Neuronal stem cell (in vitro differentiated cells): ENCODE data around the gene RASGEF1C.

Experiments used
- DNase-seq: peaks from one replicate; pipeline ENCODE4 v3.0.0-alpha.2; 2013; ENCODE audit warnings: low spot score
- H2AFZ ChIP-seq: one replicate; pipeline ENCODE4 v1.6.1; 2013; ENCODE audit warnings: mild to moderate bottlenecking, low read length, inconsistent platforms
- H2AK5ac ChIP-seq: 2 replicates; pipeline ENCODE4 v1.6.1; 2013; ENCODE audit warnings: low read depth, mild to moderate bottlenecking, inconsistent platforms, low read length, moderate library complexity, mixed read lengths
- H2BK120ac ChIP-seq: 2 replicates; pipeline ENCODE4 v1.6.1; 2013; ENCODE audit warnings: low read depth, mild to moderate bottlenecking, inconsistent platforms, low read length, moderate library complexity, mixed read lengths
- H2BK12ac ChIP-seq: one replicate; pipeline ENCODE4 v1.6.1; 2013; ENCODE audit warnings: low read length, inconsistent platforms
- H2BK15ac ChIP-seq: 2 replicates; pipeline ENCODE4 v1.6.1; 2013; ENCODE audit warnings: mild to moderate bottlenecking, low read length, inconsistent platforms, mixed read lengths
- H2BK5ac ChIP-seq: one replicate; pipeline ENCODE4 v1.6.1; 2013; ENCODE audit warnings: inconsistent platforms, mild to moderate bottlenecking, low read length, moderate library complexity
- H3K14ac ChIP-seq: one replicate; pipeline ENCODE4 v1.6.1; 2013; ENCODE audit warnings: low read length, inconsistent platforms
- H3K18ac ChIP-seq: 2 replicates; pipeline ENCODE4 v1.6.1; 2013; ENCODE audit warnings: low read length, inconsistent platforms
- H3K23ac ChIP-seq: 2 replicates; pipeline ENCODE4 v1.6.1; 2013; ENCODE audit warnings: low read depth, mild to moderate bottlenecking, mixed read lengths, low read length, inconsistent platforms; ENCODE audit not compliant: poor library complexity
- H3K27ac ChIP-seq: replicated peaks from 3 replicates; pipeline ENCODE4 v1.5.1; 2013; ENCODE audit warnings: low read length, inconsistent platforms
- H3K27me3 ChIP-seq, 3 experiments: 2 replicates each; pipeline ENCODE4 v1.6.1; 2013; ENCODE audit warnings: low read length in 3 of 3, mild to moderate bottlenecking in 2 of 3, inconsistent platforms in 1 of 3, low read depth in 1 of 3, mixed read lengths in 1 of 3, moderate library complexity in 1 of 3; ENCODE audit not compliant: control insufficient read depth in 3 of 3, insufficient read depth in 3 of 3
- H3K36me3 ChIP-seq, 2 donors: replicated peaks in 1 of 2; 2 replicates each; pipeline ENCODE4 v1.6.1; 2013; ENCODE audit warnings: low read length in 2 of 2; ENCODE audit not compliant: control insufficient read depth in 2 of 2, insufficient read depth in 2 of 2
- H3K4ac ChIP-seq: 2 replicates; pipeline ENCODE4 v1.6.1; 2013; ENCODE audit warnings: inconsistent platforms, mild to moderate bottlenecking, low read length, moderate library complexity
- H3K4me1 ChIP-seq, 2 donors: 1 replicate in 1 of 2; 2 replicates in 1 of 2; pipeline ENCODE4 v1.6.1; 2013; ENCODE audit warnings: low read length in 2 of 2, low read depth in 1 of 2; ENCODE audit not compliant: control insufficient read depth in 2 of 2, insufficient read depth in 1 of 2
- H3K4me2 ChIP-seq: one replicate; pipeline ENCODE4 v1.6.1; 2013; ENCODE audit warnings: mild to moderate bottlenecking, low read length, inconsistent platforms; ENCODE audit not compliant: insufficient read depth, poor library complexity, severe bottlenecking
- H3K4me3 ChIP-seq, 2 donors: 2 replicates each; pipeline ENCODE4 v1.5.1; 2013; ENCODE audit warnings: low read length in 2 of 2, mild to moderate bottlenecking in 2 of 2, inconsistent platforms in 1 of 2, moderate library complexity in 1 of 2
- H3K79me1 ChIP-seq: one replicate; pipeline ENCODE4 v1.6.1; 2013; ENCODE audit warnings: low read depth, mild to moderate bottlenecking, inconsistent platforms, low read length, moderate library complexity
- H3K9ac ChIP-seq: one replicate; pipeline ENCODE4 v1.6.1; 2013; ENCODE audit warnings: mild to moderate bottlenecking, low read depth, low read length, inconsistent platforms; ENCODE audit not compliant: poor library complexity
- H3K9me3 ChIP-seq, 2 donors: replicated peaks in 1 of 2; 2 replicates each; pipeline versions ENCODE3 to v1.6.1; 2013; ENCODE audit warnings: low read length in 2 of 2, mild to moderate bottlenecking in 2 of 2, inconsistent platforms in 1 of 2, low read depth in 1 of 2, mixed read lengths in 1 of 2, moderate library complexity in 1 of 2; ENCODE audit not compliant: control insufficient read depth in 2 of 2, insufficient read depth in 1 of 2
- H4K8ac ChIP-seq: one replicate; pipeline ENCODE4 v1.6.1; 2013; ENCODE audit warnings: low read depth, mild to moderate bottlenecking, inconsistent platforms, low read length, moderate library complexity
- H4K91ac ChIP-seq: one replicate; pipeline ENCODE4 v1.6.1; 2013; ENCODE audit warnings: low read length, low read depth, mild to moderate bottlenecking, inconsistent platforms; ENCODE audit not compliant: poor library complexity
- WGBS, 2 donors: extraction: QIAGEN DNeasy Blood & Tissue Kit; methylation state at CpG; one replicate each; pipeline ENCODE4 v1.1.7; 2013; ENCODE audit warnings: missing lambda C conversion rate in 2 of 2, mixed read lengths in 1 of 2; ENCODE audit not compliant: insufficient read length in 2 of 2, insufficient replicate concordance in 1 of 2; ENCODE audit errors: extremely low coverage in 2 of 2; 5-methylcytosine and 5-hydroxymethylcytosine counted together

RASGEF1C gene

GRCh38 chr5:180180421-180180820, 28.6 kb downstream of the RASGEF1C start:
- no peak overlapping the region for H3K23ac ChIP-seq
- H3K18ac ChIP-seq, result no peak overlapping the region
- peak overlapping the region; percentile 65 for H2AFZ ChIP-seq
- H3K36me3 ChIP-seq, result no peaks in the 10 kb centered on the region
- H3K14ac ChIP-seq, result no peak overlapping the region
- H3K9me3 ChIP-seq, result no peaks in the 10 kb centered on the region
- DNase-seq, result no peak
- no CpG with 5 or more reads among the region's 6 CpGs for WGBS, 2 donors
- no peak overlapping the region for H3K4me3 ChIP-seq
- H4K91ac ChIP-seq, result no peak overlapping the region
- H3K9ac ChIP-seq, result no peak overlapping the region
- no peaks in the 10 kb centered on the region for H3K79me1 ChIP-seq
- peak overlapping the region; percentile 9 for H2AK5ac ChIP-seq
- H3K4me1 ChIP-seq, result peaks cover 9 to 16% of the 10 kb centered on the region in 2 donors
- no peaks in the 10 kb centered on the region for H3K27me3 ChIP-seq
- no peak overlapping the region for H3K4me2 ChIP-seq
- H3K4ac ChIP-seq, result no peak overlapping the region
- no peak overlapping the region for H4K8ac ChIP-seq
- no peak overlapping the region for H3K27ac ChIP-seq
- H2BK5ac ChIP-seq, result no peak overlapping the region
- H2BK120ac ChIP-seq, result no peak overlapping the region
- H2BK15ac ChIP-seq, result no peak overlapping the region
- no peak overlapping the region for H2BK12ac ChIP-seq

GRCh38 chr5:180179442-180180420, 29.3 kb downstream of the RASGEF1C start:
- peak overlapping the region; percentile 65 for H2AFZ ChIP-seq
- H2BK5ac ChIP-seq, result no peak overlapping the region
- no peaks in the 10 kb centered on the region for H3K27me3 ChIP-seq
- no peak overlapping the region for H3K4me2 ChIP-seq
- H3K79me1 ChIP-seq, result no peaks in the 10 kb centered on the region
- peak overlapping the region; percentile 9 for H2AK5ac ChIP-seq
- no peak overlapping the region for H4K8ac ChIP-seq
- peaks cover 9 to 16% of the 10 kb centered on the region in 2 donors for H3K4me1 ChIP-seq
- H4K91ac ChIP-seq, result no peak overlapping the region
- no peaks in the 10 kb centered on the region for H3K36me3 ChIP-seq
- H3K14ac ChIP-seq, result peak overlapping the region; percentile 25
- H3K4ac ChIP-seq, result no peak overlapping the region
- H2BK120ac ChIP-seq, result no peak overlapping the region
- no peak for DNase-seq
- H2BK15ac ChIP-seq, result no peak overlapping the region
- peak overlapping the region; percentile 13 for H3K9ac ChIP-seq
- peak overlapping the region; percentile 11 for H3K23ac ChIP-seq
- no CpG with 5 or more reads among the region's 23 CpGs for WGBS, 2 donors
- peak overlapping the region; percentile 15 for H3K27ac ChIP-seq
- H2BK12ac ChIP-seq, result no peak overlapping the region
- no peak overlapping the region for H3K4me3 ChIP-seq
- H3K18ac ChIP-seq, result peak overlapping the region; percentile 89
- no peaks in the 10 kb centered on the region for H3K9me3 ChIP-seq

GRCh38 chr5:180178531-180179441, 30.2 kb downstream of the RASGEF1C start:
- Histone ChIP-seq H3K9ac (peak overlapping the region; percentile 13), H3K4me2 (no peak overlapping the region), H3K36me3 (no peaks in the 10 kb centered on the region), H2BK15ac (peak overlapping the region; percentile 69), H3K79me1 (no peaks in the 10 kb centered on the region), H3K23ac (peak overlapping the region; percentile 11), H2BK12ac (no peak overlapping the region), H2BK120ac (no peak overlapping the region), H3K9me3 (no peaks in the 10 kb centered on the region), H3K27me3 (no peaks in the 10 kb centered on the region), H3K4me1 (peaks cover 9 to 16% of the 10 kb centered on the region in 2 donors), H3K18ac (peak overlapping the region; percentile 89), H3K27ac (peak overlapping the region; percentile 15), H4K8ac (no peak overlapping the region), H2AK5ac (peak overlapping the region; percentile 38), H4K91ac (no peak overlapping the region), H3K4ac (no peak overlapping the region), H3K4me3 (no peak overlapping the region), H3K14ac (peak overlapping the region; percentile 25), H2BK5ac (no peak overlapping the region), H2AFZ (peak overlapping the region; percentile 65)
- DNase-seq, result no peak
- no CpG with 5 or more reads among the region's 25 CpGs for WGBS, 2 donors
